ENCODE results near the gene CDK11A.
"Not testable (repeated sequence)": the region's sequence is repeated elsewhere in the genome, so short reads cannot be mapped to it uniquely, and the experiment has no call there.

DNA sequence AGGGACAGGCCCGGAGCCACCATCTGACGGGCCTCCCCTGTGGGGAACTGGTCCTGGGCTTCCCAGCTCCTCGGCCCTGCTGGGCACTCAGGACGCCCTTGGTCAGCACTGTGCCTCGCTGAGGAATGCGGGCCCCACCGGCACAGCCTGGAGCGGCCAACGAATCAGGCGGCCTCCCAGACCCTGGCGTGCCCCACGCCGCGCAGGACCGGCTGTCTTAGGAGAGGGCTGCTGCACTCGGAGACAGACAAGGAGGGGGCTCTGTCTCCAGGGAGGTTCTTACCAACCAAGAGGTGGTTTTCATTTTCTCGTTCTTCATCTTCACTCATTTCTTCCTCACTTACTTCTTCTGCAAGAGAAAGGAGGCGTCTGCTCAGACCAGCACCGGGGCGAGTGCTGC lies 16.3 kb downstream of the CDK11A start:
- TF ChIP-seq POLR2A, CTCF (IDR thresholded peaks at IDR 0.05): not testable (repeated sequence)

All from body of pancreas (tissue), 4 donors.